ENCODE results near the gene SLC43A3.

DNA sequence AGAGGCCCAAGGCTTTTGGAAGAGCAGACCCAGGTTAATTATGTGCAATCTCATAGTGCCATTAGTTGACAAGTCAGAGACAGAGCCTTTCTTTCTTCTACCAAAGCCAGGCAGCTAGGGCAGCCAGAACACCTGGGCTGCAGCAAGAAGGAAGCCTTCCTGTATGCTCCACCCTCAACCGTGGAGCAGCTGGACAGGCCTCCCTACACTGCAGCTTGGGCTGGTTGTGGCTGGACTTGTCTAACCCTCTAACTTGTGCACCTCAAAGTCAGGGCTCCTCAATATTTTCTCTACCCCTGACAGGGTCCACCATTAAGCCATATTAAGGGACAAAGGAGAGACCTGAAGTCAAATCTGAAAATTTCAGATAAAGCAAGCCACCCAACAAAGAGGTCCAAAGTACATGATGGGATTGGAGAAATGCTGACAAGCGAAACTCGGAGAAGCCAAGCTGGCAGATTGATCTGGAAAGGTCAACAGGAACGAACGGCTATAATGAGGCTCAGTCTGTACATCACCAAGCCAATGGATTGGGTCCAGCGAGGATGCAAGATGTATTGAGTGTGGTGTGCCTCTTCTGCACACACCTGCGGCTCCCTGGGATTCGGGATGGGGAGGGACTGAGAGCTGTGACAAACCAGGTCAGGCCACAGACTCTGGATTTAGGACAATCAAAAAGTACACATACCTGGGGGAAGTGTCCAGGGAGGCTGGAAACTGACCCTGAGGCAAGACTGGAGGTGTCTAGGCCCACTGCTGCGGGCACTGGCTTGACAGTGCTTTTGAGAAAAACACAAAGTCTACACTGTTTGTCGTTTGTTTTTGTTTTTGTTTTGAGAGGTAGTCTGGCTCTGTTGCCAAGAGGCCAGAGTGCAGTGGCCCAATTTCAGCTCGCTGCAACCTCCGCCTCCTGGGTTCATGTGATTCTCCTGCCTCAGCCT, 11.7 kb upstream of the SLC43A3 start:
- no peak for TF ChIP-seq TBP (optimal IDR thresholded peaks at IDR 0.05; ENCODE audit: low read depth, low read length)
- TF ChIP-seq, protein P1, sequence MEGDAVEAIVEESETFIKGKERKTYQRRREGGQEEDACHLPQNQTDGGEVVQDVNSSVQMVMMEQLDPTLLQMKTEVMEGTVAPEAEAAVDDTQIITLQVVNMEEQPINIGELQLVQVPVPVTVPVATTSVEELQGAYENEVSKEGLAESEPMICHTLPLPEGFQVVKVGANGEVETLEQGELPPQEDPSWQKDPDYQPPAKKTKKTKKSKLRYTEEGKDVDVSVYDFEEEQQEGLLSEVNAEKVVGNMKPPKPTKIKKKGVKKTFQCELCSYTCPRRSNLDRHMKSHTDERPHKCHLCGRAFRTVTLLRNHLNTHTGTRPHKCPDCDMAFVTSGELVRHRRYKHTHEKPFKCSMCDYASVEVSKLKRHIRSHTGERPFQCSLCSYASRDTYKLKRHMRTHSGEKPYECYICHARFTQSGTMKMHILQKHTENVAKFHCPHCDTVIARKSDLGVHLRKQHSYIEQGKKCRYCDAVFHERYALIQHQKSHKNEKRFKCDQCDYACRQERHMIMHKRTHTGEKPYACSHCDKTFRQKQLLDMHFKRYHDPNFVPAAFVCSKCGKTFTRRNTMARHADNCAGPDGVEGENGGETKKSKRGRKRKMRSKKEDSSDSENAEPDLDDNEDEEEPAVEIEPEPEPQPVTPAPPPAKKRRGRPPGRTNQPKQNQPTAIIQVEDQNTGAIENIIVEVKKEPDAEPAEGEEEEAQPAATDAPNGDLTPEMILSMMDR (IDR thresholded peaks at IDR 0.05 in 2 of 3, conservative IDR thresholded peaks at IDR 0.05 in 1 of 3; ENCODE audit: insufficient read depth in 2 of 3, low read depth in 1 of 3, low read length in 3 of 3) = no peak

All from K562 (cell line).